Caco-2 (cell line): ENCODE measurements around the gene TNKS2. TPM values are rescaled to one million over a fixed set of nuclear protein-coding genes. Genes with fewer than 3 reads are reported as not detected.

Source experiments
- BruUV-seq: library from RNA; stranded (reverse); fragments of 400-500 nt; replicated peaks from 2 replicates; lab custom pipeline; 2021; lab: Mats Ljungman, UMichigan
- CTCF ChIA-PET: fragments of 300-600 bp; sonication (Branson Sonifier 250); formaldehyde crosslinking; loops from one replicate; lab custom pipeline; 2022; ENCODE audit warnings: antibody characterized with exemption; lab: Charles Lee
- POLR2A ChIA-PET: fragments of 300-600 bp; sonication (Branson Sonifier 250); formaldehyde crosslinking; loops from one replicate; lab custom pipeline; 2022; ENCODE audit warnings: antibody characterized with exemption; lab: Charles Lee
- DNase-seq, 2 experiments: peaks; one replicate each; pipeline versions ENCODE4 v3.0.0 to v3.0.0-alpha.2; 2020 to 2022
- H3K27me3 ChIP-seq: replicated peaks from 2 replicates; pipeline ENCODE4 v1.6.0; 2011; ENCODE audit warnings: low read length; ENCODE audit not compliant: control insufficient read depth, insufficient read depth
- H3K36me3 ChIP-seq: 2 replicates; pipeline ENCODE4 v1.5.1; 2011; ENCODE audit warnings: low read length; ENCODE audit not compliant: control insufficient read depth, insufficient read depth
- H3K4me1 ChIP-seq: fragments of 250-450 bp; sonication (Bioruptor Pico); 2 replicates; pipeline ENCODE4 v1.5.1; 2020; ENCODE audit warnings: mild to moderate bottlenecking
- H3K4me3 ChIP-seq: 2 replicates; pipeline ENCODE4 v1.5.1; 2011; ENCODE audit warnings: low read depth, mild to moderate bottlenecking, control low read depth, low read length
- H3K9me3 ChIP-seq: fragments of 250-450 bp; sonication (Bioruptor Pico); 2 replicates; pipeline ENCODE4 v1.5.1; 2020; ENCODE audit warnings: mild to moderate bottlenecking, moderate library complexity
- H3K27ac Mint-ChIP-seq: one replicate; pipeline ENCODE4 v1.8.0; 2022; ENCODE audit warnings: mixed read lengths; ENCODE audit not compliant: unreplicated experiment
- H3K27me3 Mint-ChIP-seq: one replicate; pipeline ENCODE4 v1.8.0; 2022; ENCODE audit warnings: mixed read lengths; ENCODE audit not compliant: insufficient read depth, unreplicated experiment
- H3K36me3 Mint-ChIP-seq: one replicate; pipeline ENCODE4 v1.8.0; 2022; ENCODE audit warnings: mild to moderate bottlenecking, mixed read lengths; ENCODE audit not compliant: insufficient read depth, unreplicated experiment
- H3K4me1 Mint-ChIP-seq: one replicate; pipeline ENCODE4 v1.8.0; 2022; ENCODE audit warnings: low read depth, mixed read lengths; ENCODE audit not compliant: unreplicated experiment
- H3K4me3 Mint-ChIP-seq: one replicate; pipeline ENCODE4 v1.8.0; 2022; ENCODE audit warnings: mild to moderate bottlenecking, moderate library complexity, mixed read lengths; ENCODE audit not compliant: unreplicated experiment
- H3K9me3 Mint-ChIP-seq: one replicate; pipeline ENCODE4 v1.8.0; 2022; ENCODE audit warnings: mixed read lengths; ENCODE audit not compliant: unreplicated experiment
- CTCF ChIP-seq, 2 experiments: fragments of 200-600 bp in 1 of 2; IDR thresholded peaks; 1 replicate in 1 of 2; 2 replicates in 1 of 2; pipeline versions ENCODE4 v1.5.1 to v1.8.0; 2011 to 2022; ENCODE audit warnings: antibody characterized with exemption in 1 of 2, control low read depth in 1 of 2, inconsistent platforms in 1 of 2, low read depth in 1 of 2, low read length in 1 of 2, mild to moderate bottlenecking in 1 of 2, moderate library complexity in 1 of 2; ENCODE audit not compliant: insufficient read depth in 1 of 2, severe bottlenecking in 1 of 2, unreplicated experiment in 1 of 2
- intact Hi-C: fragments of 100-400 bp; cut with micrococcal nuclease; formaldehyde crosslinking; loops from one replicate; pipeline ENCODE4 v1.10.0; 2022; ENCODE audit not compliant: unreplicated experiment
- total RNA-seq: library from RNA; stranded (reverse); gene quantifications from 2 replicates; pipeline ENCODE4 v1.2.3, GENCODE V29; 2022

The TNKS2 gene
- total RNA-seq, 1 experiment from 2014 or later, result 48.5 TPM

- CTCF ChIA-PET, result interaction anchor here (0.5 kb wide), 1 partner anchor 619 kb away, joined by 3 read pairs; no protein-coding TSS in a partner anchor
- no TSS peak for BruUV-seq
- peaks cover 4% of the 10 kb centered on the region for H3K36me3 ChIP-seq
Measured at GRCh38 chr10:91816981-91817380, 18.8 kb downstream of the TNKS2 start.

GRCh38 chr10:91820144-91820543 is 21.9 kb downstream of the TNKS2 start:
- Mint-ChIP-seq H3K36me3 (peaks cover 71% of the 10 kb centered on the region), H3K27ac (no peak overlapping the region), H3K27me3 (no peaks in the 10 kb centered on the region), H3K4me1 (no peaks in the 10 kb centered on the region), H3K4me3 (no peak overlapping the region), H3K9me3 (no peaks in the 10 kb centered on the region)
- Histone ChIP-seq H3K27me3 (no peaks in the 10 kb centered on the region), H3K9me3 (no peaks in the 10 kb centered on the region), H3K4me1 (no peaks in the 10 kb centered on the region), H3K4me3 (no peak overlapping the region), H3K36me3 (peaks cover under 1% of the 10 kb centered on the region)
- BruUV-seq, result no TSS peak
- intact Hi-C loops, result no loop called here
- DNase-seq, result no peak
- CTCF ChIA-PET, result no interaction called here
- no peak for TF ChIP-seq CTCF (IDR thresholded peaks at IDR 0.05; ENCODE audit: insufficient read depth in 1 of 2, low read depth in 1 of 2, low read length in 1 of 2, severe bottlenecking in 1 of 2, unreplicated experiment in 1 of 2)
- POLR2A ChIA-PET, result no interaction called here

More at GRCh38 chr10:91816981-91817380, 18.8 kb downstream of the TNKS2 start:
- H3K4me3 Mint-ChIP-seq, result no peak overlapping the region
- Histone ChIP-seq H3K9me3 (no peaks in the 10 kb centered on the region), H3K4me1 (peaks cover 14% of the 10 kb centered on the region), H3K27me3 (no peaks in the 10 kb centered on the region), H3K4me3 (no peak overlapping the region)
- POLR2A ChIA-PET, result no interaction called here
- no peak for DNase-seq
- H3K9me3 Mint-ChIP-seq, result no peaks in the 10 kb centered on the region
- peaks cover 69% of the 10 kb centered on the region for H3K36me3 Mint-ChIP-seq
- H3K27ac Mint-ChIP-seq, result no peak overlapping the region
- intact Hi-C loops, result no loop called here
- TF ChIP-seq CTCF (IDR thresholded peaks at IDR 0.05; ENCODE audit: insufficient read depth in 1 of 2, low read depth in 1 of 2, low read length in 1 of 2, severe bottlenecking in 1 of 2, unreplicated experiment in 1 of 2), result no peak
- no peaks in the 10 kb centered on the region for H3K27me3 Mint-ChIP-seq
- H3K4me1 Mint-ChIP-seq, result peaks cover 11% of the 10 kb centered on the region

- Histone ChIP-seq H3K27me3 (no peaks in the 10 kb centered on the region), H3K4me1 (no peaks in the 10 kb centered on the region), H3K9me3 (no peaks in the 10 kb centered on the region), H3K36me3 (no peaks in the 10 kb centered on the region; the same call in none of the 2 replicates), H3K4me3 (no peak overlapping the region)
- Mint-ChIP-seq H3K4me3 (no peak overlapping the region), H3K4me1 (no peaks in the 10 kb centered on the region), H3K9me3 (no peaks in the 10 kb centered on the region), H3K27me3 (no peaks in the 10 kb centered on the region), H3K36me3 (peaks cover 57% of the 10 kb centered on the region), H3K27ac (no peak overlapping the region)
- no peak for DNase-seq
- no TSS peak for BruUV-seq
- POLR2A ChIA-PET, result no interaction called here
- TF ChIP-seq CTCF (IDR thresholded peaks at IDR 0.05; ENCODE audit: insufficient read depth in 1 of 2, low read depth in 1 of 2, low read length in 1 of 2, severe bottlenecking in 1 of 2, unreplicated experiment in 1 of 2), result no peak
- intact Hi-C loops, result no loop called here
- CTCF ChIA-PET, result no interaction called here
Measured at GRCh38 chr10:91824076-91824475, 25.9 kb downstream of the TNKS2 start.
